GM18526 (cell line): ENCODE data around the gene NBPF3.

Experiments
- POLR2A ChIP-seq: IDR thresholded peaks from 3 replicates; pipeline ENCODE4 v1.6.1; 2011; ENCODE audit not compliant: insufficient read length; ENCODE audit errors: extremely low read depth

The NBPF3 gene

GRCh38 chr1:21522525-21523038 is 82.6 kb downstream of the NBPF3 start:
- no peak for TF ChIP-seq POLR2A

- no peak for TF ChIP-seq POLR2A
These were observed 83.4 kb downstream of the NBPF3 start for GRCh38 chr1:21523297-21523813.

GRCh38 chr1:21524220-21524619 is 84.3 kb downstream of the NBPF3 start:
- TF ChIP-seq POLR2A: no peak

GRCh38 chr1:21524686-21525339 is 84.9 kb downstream of the NBPF3 start:
- TF ChIP-seq POLR2A: no peak

- no peak for TF ChIP-seq POLR2A
These were observed 85.4 kb downstream of the NBPF3 start for GRCh38 chr1:21525340-21525717.

GRCh38 chr1:21526441-21526840 is 86.5 kb downstream of the NBPF3 start:
- TF ChIP-seq POLR2A: no peak

- TF ChIP-seq POLR2A: no peak
These were observed 90.6 kb downstream of the NBPF3 start for GRCh38 chr1:21530368-21531016.

GRCh38 chr1:21531241-21531640 is 91.3 kb downstream of the NBPF3 start:
- TF ChIP-seq POLR2A: no peak

- no peak for TF ChIP-seq POLR2A
These were observed 92.6 kb downstream of the NBPF3 start for GRCh38 chr1:21532496-21532895.

GRCh38 chr1:21532992-21533534 is 93.1 kb downstream of the NBPF3 start:
- TF ChIP-seq POLR2A: no peak

- no peak for TF ChIP-seq POLR2A
These were observed 94.2 kb downstream of the NBPF3 start for GRCh38 chr1:21534146-21534545.
